ENCODE results near the gene STAM2.

DNA sequence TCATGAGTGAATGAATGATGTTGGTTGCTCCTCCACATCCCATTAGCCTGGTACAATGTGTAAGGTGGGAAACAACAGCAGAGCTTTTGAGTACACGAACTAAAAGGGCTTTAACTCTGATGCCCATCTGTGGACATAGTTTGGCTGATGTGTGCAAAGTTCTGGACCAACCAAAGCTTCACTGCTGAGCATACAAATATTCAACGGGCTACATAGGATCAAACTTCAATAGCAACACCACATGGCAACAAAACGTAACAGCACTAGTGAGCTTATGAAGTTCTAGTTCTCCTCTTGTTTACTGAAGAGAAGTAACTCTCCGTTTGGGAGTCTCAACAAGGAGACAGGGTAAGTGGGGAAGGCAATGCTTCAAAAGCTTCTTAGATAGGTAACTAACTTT, 20.4 kb downstream of the STAM2 start:
- TF ChIP-seq, protein P1, sequence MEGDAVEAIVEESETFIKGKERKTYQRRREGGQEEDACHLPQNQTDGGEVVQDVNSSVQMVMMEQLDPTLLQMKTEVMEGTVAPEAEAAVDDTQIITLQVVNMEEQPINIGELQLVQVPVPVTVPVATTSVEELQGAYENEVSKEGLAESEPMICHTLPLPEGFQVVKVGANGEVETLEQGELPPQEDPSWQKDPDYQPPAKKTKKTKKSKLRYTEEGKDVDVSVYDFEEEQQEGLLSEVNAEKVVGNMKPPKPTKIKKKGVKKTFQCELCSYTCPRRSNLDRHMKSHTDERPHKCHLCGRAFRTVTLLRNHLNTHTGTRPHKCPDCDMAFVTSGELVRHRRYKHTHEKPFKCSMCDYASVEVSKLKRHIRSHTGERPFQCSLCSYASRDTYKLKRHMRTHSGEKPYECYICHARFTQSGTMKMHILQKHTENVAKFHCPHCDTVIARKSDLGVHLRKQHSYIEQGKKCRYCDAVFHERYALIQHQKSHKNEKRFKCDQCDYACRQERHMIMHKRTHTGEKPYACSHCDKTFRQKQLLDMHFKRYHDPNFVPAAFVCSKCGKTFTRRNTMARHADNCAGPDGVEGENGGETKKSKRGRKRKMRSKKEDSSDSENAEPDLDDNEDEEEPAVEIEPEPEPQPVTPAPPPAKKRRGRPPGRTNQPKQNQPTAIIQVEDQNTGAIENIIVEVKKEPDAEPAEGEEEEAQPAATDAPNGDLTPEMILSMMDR (IDR thresholded peaks at IDR 0.05), result no peak
- TF ChIP-seq POLR2A (IDR thresholded peaks at IDR 0.05), result no peak

Data from esophagus squamous epithelium (tissue), 4 donors.